ENCODE measurements around the gene PAX8. TPM values are rescaled to one million over a fixed set of nuclear protein-coding genes. Genes with fewer than 3 reads are reported as not detected.

PAX8 gene
- total and polyA plus RNA-seq, 2 of the 13 experiments (the other 11 are each of a cell fraction or from before 2014, with no cell fraction given), result 1.5 to 8.8 TPM

GRCh38 chr2:113218283-113219091 is 60.2 kb downstream of the PAX8 start (continued):
- TF ChIP-seq TFAP4 (IDR thresholded peaks at IDR 0.05; ENCODE audit: borderline replicate concordance, low read depth) (0 out of 2 replicates have a peak, but pooled peaks have one; percentile 51), ZNF33B (CRISPR knock-in tag; IDR thresholded peaks at IDR 0.05) (0 out of 2 replicates have a peak, but pooled peaks have one; percentile 21), FOXK2 (IDR thresholded peaks at IDR 0.05) (peak; percentile 88), ARID3A (IDR thresholded peaks at IDR 0.05; ENCODE audit: low read depth, low read length) (peak; percentile 97), RFX3 (CRISPR knock-in tag; IDR thresholded peaks at IDR 0.05) (peak; percentile 98), BHLHE40 (IDR thresholded peaks at IDR 0.05; ENCODE audit: low read length) (peak; percentile 44; the same call in 1 of the 2 replicates), MYPOP (CRISPR knock-in tag; IDR thresholded peaks at IDR 0.05) (0 out of 2 replicates have a peak, but pooled peaks have one; percentile 24), KLF9 (CRISPR knock-in tag; IDR thresholded peaks at IDR 0.05; ENCODE audit: low read depth) (peak; percentile 62; the same call in 1 of the 2 replicates), ZNF766 (CRISPR knock-in tag; IDR thresholded peaks at IDR 0.05; ENCODE audit: borderline replicate concordance) (no peak), HMGXB3 (CRISPR knock-in tag; IDR thresholded peaks at IDR 0.05; ENCODE audit: borderline replicate concordance) (0 out of 2 replicates have a peak, but pooled peaks have one; percentile 67), CBFB (CRISPR knock-in tag; IDR thresholded peaks at IDR 0.05) (peak; percentile 23; the same call in 1 of the 2 replicates), NCOA2 (CRISPR knock-in tag; IDR thresholded peaks at IDR 0.05) (peak; percentile 89), ASH2L (IDR thresholded peaks at IDR 0.05; ENCODE audit: insufficient read length, low read depth, low read length) (peak; percentile 93), TFDP1 (CRISPR knock-in tag; IDR thresholded peaks at IDR 0.05; ENCODE audit: borderline replicate concordance) (0 out of 2 replicates have a peak, but pooled peaks have one; percentile 19), RAD21 (CRISPR knock-in tag; IDR thresholded peaks at IDR 0.05) (no peak), ZFP1 (CRISPR knock-in tag; IDR thresholded peaks at IDR 0.05) (0 out of 2 replicates have a peak, but pooled peaks have one; percentile 68), NFRKB (IDR thresholded peaks at IDR 0.05) (no peak), ZFX (CRISPR knock-in tag; IDR thresholded peaks at IDR 0.05; ENCODE audit: low read depth) (peak; percentile 60)
